GM19395 (cell line): Measurements from ENCODE around the gene MAP3K4.
"Not testable (repeated sequence)": the region's sequence is repeated elsewhere in the genome, so short reads cannot be mapped to it uniquely, and the experiment has no call there.

Source experiments
- ATAC-seq: cut with Tn5 transposase; IDR thresholded peaks from one replicate; pipeline ENCODE4 v1.9.1; 2021; ENCODE audit warnings: mild to moderate bottlenecking, moderate library complexity; ENCODE audit not compliant: unreplicated experiment

The MAP3K4 gene

GRCh38 chr6:160967351-160967750 lies 24.2 kb upstream of the MAP3K4 start:
- no peak for ATAC-seq

GRCh38 chr6:160967833-160968232 lies 23.7 kb upstream of the MAP3K4 start:
- no peak for ATAC-seq

- ATAC-seq, result no peak
Observed at GRCh38 chr6:160971171-160971570, 20.4 kb upstream of the MAP3K4 start.

DNA sequence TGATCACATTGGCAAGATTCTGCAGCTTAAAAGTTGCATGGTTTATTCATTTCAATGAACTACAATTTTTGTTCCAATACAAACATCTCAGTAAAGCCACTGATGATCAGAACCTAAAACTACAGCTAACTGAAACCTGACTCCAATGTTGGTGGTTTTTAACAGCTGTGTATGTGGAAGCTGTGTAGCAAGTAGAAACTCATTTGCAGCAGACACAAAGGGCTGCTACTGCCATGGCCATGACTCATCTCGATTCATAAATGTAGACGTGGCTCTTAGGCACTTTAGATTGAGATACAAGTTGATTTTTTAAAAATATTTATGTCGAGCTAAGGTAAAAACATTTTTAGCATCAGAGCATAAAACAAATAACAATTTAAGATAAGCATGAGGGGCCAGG lies 19.5 kb upstream of the MAP3K4 start:
- peak; percentile 83 for ATAC-seq

DNA sequence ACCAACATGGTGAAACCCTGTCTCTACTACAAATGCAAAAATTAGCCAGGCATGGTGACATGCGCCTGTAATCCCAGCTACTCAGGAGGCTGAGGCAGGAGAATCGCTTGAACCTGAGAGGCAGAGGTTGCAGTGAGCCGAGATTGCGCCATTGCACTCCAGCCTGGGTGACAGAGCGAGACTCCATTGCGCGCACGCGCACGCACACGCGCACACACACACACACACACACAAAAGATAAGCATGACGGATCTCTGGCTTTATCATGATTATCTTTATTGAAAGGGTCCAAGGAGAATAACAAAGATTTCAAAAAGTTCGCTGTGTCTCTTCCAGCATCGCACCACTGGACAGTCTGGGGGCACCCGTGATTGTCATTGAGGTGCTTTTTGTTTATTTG lies 19.0 kb upstream of the MAP3K4 start:
- ATAC-seq, result not testable (repeated sequence)

- no peak for ATAC-seq
Observed at GRCh38 chr6:160973311-160974250, 18.0 kb upstream of the MAP3K4 start.

DNA sequence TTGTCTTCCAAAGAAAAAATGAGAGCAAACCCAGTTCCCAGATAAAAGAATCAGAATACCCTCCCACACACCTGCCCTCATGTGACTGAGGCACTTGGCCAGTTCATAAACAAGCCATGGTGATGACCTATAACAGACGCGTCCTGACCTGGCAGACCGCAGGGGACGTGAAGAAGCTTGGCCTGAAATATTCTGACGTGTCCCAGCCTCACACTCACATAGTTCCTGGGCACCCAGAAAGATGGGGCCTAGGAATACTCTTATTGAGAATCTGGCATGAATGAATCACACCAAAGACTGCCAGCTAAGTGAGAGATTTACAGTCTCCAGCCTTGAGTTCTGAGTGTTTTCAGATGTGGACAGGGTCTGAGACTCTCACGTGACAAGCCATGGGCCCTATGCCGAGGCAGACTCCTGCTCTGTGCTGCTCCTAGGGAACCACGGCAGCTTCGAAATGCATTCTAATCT lies 17.2 kb upstream of the MAP3K4 start:
- ATAC-seq, result no peak

DNA sequence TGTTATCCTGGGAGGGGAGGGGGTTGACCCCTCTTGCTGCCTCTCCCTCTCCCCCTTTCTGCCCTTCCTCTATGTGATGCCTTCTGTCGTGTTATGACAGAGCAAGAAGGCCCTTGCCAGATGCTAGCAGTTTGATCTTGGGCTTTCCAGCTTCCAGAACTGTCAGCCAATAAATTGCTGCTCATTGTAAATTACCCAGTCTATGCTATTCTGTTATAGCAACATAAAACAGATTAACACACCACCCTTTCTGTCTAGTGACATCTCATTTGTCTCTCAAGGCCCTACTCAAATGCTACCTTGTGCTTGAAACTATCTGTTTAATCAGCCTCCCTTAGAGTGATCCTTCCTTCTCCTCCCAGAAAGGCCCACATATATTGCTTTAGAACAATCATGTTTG lies 16.4 kb upstream of the MAP3K4 start:
- no peak for ATAC-seq

DNA sequence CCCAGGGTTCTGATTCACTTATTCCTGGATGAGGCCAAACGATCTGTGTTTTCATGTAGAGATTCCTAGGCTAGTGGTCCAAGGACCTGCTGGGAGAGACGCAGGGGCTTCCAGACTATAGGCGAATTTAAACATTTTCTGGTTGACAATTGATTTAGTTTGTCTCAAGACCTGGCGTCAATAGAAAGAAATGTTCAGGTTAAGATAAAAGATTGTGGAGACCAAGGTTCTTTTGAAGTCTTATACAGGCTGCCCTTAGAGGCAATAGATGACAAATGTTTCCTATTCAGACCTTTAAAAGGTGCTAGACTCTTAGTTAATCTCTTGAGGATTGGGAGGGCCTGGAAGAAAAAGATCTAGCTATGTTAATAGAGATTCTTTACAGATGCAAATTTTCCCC lies 15.6 kb upstream of the MAP3K4 start:
- ATAC-seq, result not testable (repeated sequence)

GRCh38 chr6:160978141-160978901 lies 13.2 kb upstream of the MAP3K4 start:
- no peak for ATAC-seq

DNA sequence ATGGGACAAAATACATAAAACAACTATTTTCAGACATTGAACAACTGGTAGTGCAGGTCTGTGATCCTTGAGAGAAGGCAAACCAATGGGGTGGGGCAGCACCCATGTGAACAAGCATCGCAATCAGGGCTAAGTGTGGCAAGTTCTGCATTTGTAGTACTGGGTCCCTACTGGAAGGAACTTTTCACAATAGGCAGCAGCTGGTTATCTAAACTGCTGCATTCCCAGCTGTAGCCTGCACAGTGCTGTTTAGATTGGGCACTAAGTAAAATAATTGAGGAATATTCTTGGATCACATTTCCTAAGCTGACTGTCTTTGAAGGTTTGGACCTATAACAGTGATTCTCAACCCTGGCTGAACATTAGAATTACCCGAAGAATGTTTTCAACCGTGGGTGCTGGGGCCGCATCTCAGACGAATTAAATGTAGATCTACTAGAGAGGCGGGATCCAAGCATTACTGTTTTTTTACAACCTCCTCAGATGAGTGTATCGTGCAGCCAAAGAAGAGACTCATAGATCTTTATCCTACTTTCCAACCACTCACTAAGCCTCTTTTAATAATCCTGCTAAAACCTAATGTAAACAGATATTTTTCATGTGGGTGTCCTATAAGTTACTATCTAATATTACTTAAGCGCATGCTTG lies 12.4 kb upstream of the MAP3K4 start:
- ATAC-seq, result no peak

- ATAC-seq, result not testable (repeated sequence)
Observed at GRCh38 chr6:160983377-160983948, 8.1 kb upstream of the MAP3K4 start.

- no peak for ATAC-seq
Observed at GRCh38 chr6:160986851-160987250, 4.7 kb upstream of the MAP3K4 start.

- ATAC-seq, result no peak
Observed at GRCh38 chr6:160987265-160987664, 4.3 kb upstream of the MAP3K4 start.

DNA sequence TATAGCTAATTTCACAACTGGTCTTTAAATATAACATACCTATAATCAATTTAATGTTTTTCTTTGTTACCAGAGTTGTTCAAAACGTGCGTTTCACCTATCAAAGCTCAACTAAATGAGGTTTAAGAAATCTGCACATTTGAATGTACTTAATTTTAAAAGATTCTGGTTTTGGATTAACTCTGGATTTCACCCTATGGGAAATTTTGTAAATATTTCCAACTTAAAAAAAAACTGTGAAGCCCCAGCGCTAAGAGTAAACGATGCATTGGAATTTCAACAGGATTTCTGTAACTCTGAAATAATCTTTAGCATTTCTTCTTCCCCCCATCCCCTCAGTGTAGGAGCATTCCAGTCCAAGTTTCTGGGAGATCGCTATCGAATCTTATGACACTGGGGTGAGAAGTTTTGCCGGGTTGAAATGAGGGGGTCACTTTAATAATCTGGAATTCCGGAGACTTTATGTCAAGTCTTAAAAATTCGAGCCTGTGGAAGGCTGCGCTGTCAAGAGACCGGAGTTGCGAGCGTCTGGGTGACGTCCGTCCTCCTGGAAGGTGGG lies 643 bp upstream of the MAP3K4 start:
- ATAC-seq, result no peak

- peak; percentile 53 for ATAC-seq
Observed at GRCh38 chr6:160992061-160992979, 751 bp downstream of the MAP3K4 start.

DNA sequence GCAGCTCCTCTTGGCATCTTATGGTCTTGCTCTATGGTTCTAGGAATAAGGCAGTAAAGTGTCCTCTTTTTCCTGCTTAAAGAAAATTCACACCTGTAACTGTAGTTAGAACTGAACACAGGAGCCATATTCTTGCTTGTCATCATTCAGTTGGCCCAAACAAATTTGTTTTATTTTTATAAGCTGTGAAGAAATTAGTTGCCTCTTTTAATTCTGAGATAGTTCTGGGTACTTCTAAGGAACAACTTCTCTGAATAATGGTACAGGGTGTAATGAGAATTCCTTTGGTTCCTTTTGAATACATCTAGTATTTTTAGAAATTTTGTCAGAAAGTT lies 1.4 kb downstream of the MAP3K4 start:
- no peak for ATAC-seq

- ATAC-seq, result no peak
Observed at GRCh38 chr6:160995271-160995670, 3.7 kb downstream of the MAP3K4 start.

DNA sequence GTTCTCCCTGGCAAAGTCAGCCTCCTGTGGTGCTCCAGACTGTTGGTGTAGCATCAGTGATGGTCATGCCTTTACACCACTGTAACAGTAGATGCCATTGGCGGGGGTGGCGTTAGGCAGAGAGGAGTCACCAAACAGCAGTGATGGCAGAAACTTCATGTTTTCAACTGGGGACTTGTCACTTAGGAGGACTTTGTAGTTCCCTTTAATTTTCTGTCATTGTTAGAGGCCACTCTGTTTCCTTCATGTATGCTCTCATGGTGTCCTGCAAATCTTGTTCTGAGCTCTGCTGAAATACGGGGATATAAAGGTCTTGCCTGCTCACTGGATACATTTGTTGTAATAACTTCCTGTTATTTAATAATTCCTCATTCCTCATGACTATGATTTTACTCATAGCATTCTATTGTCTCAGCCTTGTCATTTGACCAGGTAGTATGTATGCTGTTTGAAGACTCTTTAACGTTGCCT lies 4.6 kb downstream of the MAP3K4 start:
- ATAC-seq, result no peak

GRCh38 chr6:160998217-160998616 lies 6.6 kb downstream of the MAP3K4 start:
- no peak for ATAC-seq
